SK-N-SH treated with all-trans-retinoic acid at 6 μM for 48 hours (cell line): ENCODE data around the gene CXCL10.

Experiments
- ARNTL ChIP-seq: fragments of 450-650 bp; formaldehyde crosslinking; IDR thresholded peaks from 2 replicates; pipeline ENCODE4 v1.5.0; 2020; ENCODE audit warnings: low read depth, mild to moderate bottlenecking, moderate library complexity, borderline replicate concordance
- BACH2 ChIP-seq: fragments of 250-450 bp; sonication (Bioruptor Pico); IDR thresholded peaks from 2 replicates; pipeline ENCODE4 v1.9.0; 2021; ENCODE audit warnings: mild to moderate bottlenecking, borderline replicate concordance
- CSDC2 ChIP-seq: fragments of 250-450 bp; sonication (Bioruptor Pico); IDR thresholded peaks from 2 replicates; pipeline ENCODE4 v1.5.0; 2020; ENCODE audit warnings: mild to moderate bottlenecking, moderate library complexity
- ZFP30 ChIP-seq: fragments of 450-650 bp; formaldehyde crosslinking; IDR thresholded peaks from 2 replicates; pipeline ENCODE4 v1.5.0; 2022; ENCODE audit warnings: mild to moderate bottlenecking, moderate library complexity
- ZNF565 ChIP-seq: fragments of 450-650 bp; formaldehyde crosslinking; conservative IDR thresholded peaks from 2 replicates; pipeline ENCODE4 v1.5.0; 2020; ENCODE audit warnings: low read depth, mild to moderate bottlenecking, moderate library complexity
- ZNF8 ChIP-seq: fragments of 450-650 bp; formaldehyde crosslinking; IDR thresholded peaks from 2 replicates; pipeline ENCODE4 v1.5.0; 2020; ENCODE audit warnings: mild to moderate bottlenecking, moderate library complexity
- TF ChIP-seq, protein P1 (sequence below): fragments of 250-450 bp; sonication (Bioruptor Pico); IDR thresholded peaks from 2 replicates; pipeline ENCODE4 v1.5.0; 2020; ENCODE audit warnings: mild to moderate bottlenecking, moderate library complexity
- TF ChIP-seq, protein P2 (sequence below): fragments of 250-450 bp; sonication (Bioruptor Pico); IDR thresholded peaks from 2 replicates; pipeline ENCODE4 v1.5.1; 2021; ENCODE audit warnings: mild to moderate bottlenecking, moderate library complexity
- TF ChIP-seq, protein P3 (sequence below): fragments of 250-450 bp; sonication (Bioruptor Pico); IDR thresholded peaks from 2 replicates; pipeline ENCODE4 v1.8.0; 2020; ENCODE audit warnings: mild to moderate bottlenecking, moderate library complexity, borderline replicate concordance

GRCh38 chr4:76061982-76062381, 38.7 kb upstream of the CXCL10 start:
- TF ChIP-seq ZNF565 (no peak), ARNTL (CRISPR knock-in tag) (no peak), BACH2 (no peak), ZFP30 (no peak), ZNF8 (CRISPR knock-in tag) (no peak), CSDC2 (no peak)
- TF ChIP-seq, protein P1, sequence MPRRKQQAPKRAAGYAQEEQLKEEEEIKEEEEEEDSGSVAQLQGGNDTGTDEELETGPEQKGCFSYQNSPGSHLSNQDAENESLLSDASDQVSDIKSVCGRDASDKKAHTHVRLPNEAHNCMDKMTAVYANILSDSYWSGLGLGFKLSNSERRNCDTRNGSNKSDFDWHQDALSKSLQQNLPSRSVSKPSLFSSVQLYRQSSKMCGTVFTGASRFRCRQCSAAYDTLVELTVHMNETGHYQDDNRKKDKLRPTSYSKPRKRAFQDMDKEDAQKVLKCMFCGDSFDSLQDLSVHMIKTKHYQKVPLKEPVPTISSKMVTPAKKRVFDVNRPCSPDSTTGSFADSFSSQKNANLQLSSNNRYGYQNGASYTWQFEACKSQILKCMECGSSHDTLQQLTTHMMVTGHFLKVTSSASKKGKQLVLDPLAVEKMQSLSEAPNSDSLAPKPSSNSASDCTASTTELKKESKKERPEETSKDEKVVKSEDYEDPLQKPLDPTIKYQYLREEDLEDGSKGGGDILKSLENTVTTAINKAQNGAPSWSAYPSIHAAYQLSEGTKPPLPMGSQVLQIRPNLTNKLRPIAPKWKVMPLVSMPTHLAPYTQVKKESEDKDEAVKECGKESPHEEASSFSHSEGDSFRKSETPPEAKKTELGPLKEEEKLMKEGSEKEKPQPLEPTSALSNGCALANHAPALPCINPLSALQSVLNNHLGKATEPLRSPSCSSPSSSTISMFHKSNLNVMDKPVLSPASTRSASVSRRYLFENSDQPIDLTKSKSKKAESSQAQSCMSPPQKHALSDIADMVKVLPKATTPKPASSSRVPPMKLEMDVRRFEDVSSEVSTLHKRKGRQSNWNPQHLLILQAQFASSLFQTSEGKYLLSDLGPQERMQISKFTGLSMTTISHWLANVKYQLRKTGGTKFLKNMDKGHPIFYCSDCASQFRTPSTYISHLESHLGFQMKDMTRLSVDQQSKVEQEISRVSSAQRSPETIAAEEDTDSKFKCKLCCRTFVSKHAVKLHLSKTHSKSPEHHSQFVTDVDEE (CRISPR knock-in tag), result no peak
- TF ChIP-seq, protein P2, sequence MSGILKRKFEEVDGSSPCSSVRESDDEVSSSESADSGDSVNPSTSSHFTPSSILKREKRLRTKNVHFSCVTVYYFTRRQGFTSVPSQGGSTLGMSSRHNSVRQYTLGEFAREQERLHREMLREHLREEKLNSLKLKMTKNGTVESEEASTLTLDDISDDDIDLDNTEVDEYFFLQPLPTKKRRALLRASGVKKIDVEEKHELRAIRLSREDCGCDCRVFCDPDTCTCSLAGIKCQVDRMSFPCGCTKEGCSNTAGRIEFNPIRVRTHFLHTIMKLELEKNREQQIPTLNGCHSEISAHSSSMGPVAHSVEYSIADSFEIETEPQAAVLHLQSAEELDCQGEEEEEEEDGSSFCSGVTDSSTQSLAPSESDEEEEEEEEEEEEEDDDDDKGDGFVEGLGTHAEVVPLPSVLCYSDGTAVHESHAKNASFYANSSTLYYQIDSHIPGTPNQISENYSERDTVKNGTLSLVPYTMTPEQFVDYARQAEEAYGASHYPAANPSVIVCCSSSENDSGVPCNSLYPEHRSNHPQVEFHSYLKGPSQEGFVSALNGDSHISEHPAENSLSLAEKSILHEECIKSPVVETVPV (CRISPR knock-in tag), result no peak
- TF ChIP-seq, protein P3, sequence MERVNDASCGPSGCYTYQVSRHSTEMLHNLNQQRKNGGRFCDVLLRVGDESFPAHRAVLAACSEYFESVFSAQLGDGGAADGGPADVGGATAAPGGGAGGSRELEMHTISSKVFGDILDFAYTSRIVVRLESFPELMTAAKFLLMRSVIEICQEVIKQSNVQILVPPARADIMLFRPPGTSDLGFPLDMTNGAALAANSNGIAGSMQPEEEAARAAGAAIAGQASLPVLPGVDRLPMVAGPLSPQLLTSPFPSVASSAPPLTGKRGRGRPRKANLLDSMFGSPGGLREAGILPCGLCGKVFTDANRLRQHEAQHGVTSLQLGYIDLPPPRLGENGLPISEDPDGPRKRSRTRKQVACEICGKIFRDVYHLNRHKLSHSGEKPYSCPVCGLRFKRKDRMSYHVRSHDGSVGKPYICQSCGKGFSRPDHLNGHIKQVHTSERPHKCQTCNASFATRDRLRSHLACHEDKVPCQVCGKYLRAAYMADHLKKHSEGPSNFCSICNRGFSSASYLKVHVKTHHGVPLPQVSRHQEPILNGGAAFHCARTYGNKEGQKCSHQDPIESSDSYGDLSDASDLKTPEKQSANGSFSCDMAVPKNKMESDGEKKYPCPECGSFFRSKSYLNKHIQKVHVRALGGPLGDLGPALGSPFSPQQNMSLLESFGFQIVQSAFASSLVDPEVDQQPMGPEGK (CRISPR knock-in tag), result no peak
